ENCODE data around the gene RAB10. TPM values are rescaled to one million over a fixed set of nuclear protein-coding genes. Genes with fewer than 3 reads are reported as not detected.
A peak's percentile ranks its signal among the peaks of the same experiment; 100 is the strongest.

RAB10 gene
- total and polyA plus RNA-seq, 8 donors: 16.5 to 62.9 (median 37.8) TPM

DNA sequence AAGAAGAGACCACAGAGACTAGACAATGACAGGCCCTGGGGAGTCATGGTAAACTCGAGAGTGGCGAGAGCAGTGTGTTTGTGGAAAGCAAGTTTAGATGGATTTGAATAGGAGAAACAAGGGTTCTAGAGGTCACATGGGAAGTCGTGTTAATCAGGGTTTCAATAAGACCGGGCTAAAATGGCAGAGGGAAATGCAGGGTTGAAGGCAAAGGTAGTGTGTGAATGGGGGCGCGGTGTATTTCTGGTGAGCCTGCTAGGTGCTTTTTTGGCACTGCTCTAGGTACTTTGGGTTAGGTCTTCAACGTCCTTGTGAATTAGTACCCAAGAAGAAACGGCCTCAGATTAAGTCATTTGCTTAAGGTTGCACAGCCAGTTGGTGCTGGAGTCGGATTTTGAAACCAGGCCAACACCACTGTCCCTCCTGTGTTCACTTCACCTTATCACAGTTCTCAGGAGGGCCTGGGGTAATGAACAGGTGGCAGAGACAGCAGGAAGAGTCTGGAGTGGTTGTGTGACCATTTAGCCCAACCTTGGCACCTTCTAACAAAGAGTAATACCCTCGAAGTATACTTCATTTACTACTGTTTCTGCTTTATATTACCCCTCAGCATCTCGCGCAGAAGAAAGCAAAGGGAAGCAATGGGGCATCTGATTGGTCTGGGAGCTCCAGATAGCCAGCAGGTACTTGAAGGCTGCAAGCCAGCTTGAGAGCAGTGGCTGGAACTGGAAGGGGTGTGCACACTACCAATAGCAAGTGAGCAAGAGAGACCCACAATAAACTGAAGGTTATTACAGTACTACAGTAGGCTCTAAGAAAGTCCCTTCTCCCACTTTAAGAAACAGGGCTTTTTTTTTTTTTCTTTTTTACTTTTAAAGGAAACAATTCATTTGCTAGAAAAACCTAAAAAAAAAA is 105.6 kb downstream of the RAB10 start:
- TF ChIP-seq, protein P1, sequence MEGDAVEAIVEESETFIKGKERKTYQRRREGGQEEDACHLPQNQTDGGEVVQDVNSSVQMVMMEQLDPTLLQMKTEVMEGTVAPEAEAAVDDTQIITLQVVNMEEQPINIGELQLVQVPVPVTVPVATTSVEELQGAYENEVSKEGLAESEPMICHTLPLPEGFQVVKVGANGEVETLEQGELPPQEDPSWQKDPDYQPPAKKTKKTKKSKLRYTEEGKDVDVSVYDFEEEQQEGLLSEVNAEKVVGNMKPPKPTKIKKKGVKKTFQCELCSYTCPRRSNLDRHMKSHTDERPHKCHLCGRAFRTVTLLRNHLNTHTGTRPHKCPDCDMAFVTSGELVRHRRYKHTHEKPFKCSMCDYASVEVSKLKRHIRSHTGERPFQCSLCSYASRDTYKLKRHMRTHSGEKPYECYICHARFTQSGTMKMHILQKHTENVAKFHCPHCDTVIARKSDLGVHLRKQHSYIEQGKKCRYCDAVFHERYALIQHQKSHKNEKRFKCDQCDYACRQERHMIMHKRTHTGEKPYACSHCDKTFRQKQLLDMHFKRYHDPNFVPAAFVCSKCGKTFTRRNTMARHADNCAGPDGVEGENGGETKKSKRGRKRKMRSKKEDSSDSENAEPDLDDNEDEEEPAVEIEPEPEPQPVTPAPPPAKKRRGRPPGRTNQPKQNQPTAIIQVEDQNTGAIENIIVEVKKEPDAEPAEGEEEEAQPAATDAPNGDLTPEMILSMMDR (IDR thresholded peaks at IDR 0.05): no peak
- H3K4me1 ChIP-seq: peaks cover 4 to 12% (median 7%) of the 10 kb centered on the region in 3 donors
- WGBS, 2 donors: 25 to 26% methylated on average over 12 of the region's 12 CpGs
- no peaks in the 10 kb centered on the region for H3K9me3 ChIP-seq
- intact Hi-C loops (cut with DNase I): loop anchor here in 2 of 3 donors (5.0 to 10.0 kb wide), 2 partner anchors 155 to 187 kb away; partner anchors contain the start of gene KIF3C (in 1 of the 2)
- peaks cover 0 to 9% (median 0%) of the 10 kb centered on the region in 3 donors for H3K36me3 ChIP-seq
- peak in 5 of 6 donors; percentile 70 to 85 (median 78) for DNase-seq
- FAIRE-seq: no peak
- peak overlapping the region in 2 of 4 donors; percentile 42 to 46 for H3K27ac ChIP-seq
- peak; percentile 76 to 90 (median 85) for ATAC-seq
- H3K27me3 ChIP-seq: no peaks in the 10 kb centered on the region
- H3K4me3 ChIP-seq: no peak overlapping the region

DNA sequence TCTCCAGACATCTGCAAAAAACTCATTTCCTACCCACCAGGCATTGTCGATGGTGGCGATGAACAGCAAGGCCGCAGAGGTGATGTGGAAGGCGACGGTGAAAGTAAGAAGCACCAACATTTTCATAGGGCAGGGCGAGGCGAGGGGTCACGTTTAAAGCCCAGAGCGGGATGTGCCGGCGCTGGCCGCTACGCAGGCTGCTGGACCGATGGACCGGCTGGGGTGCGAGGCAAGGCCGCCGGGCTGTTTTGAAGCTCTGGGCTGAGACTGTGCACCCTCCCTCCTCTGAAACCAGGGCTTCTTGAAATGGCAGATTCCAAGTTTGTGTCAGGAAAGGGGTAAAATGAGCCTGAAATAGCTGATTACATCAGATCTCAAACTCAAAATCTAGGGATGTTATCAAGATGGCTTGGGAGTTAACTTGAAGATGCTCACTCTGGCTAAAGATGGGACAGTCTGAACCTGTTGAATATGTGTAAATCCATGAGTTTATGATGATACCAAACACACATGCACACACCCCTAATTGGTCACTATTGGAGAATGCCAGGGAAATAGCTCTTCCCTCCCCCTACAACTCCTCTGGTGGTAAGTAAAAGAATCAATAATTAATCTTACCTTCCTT is 107.4 kb downstream of the RAB10 start:
- Histone ChIP-seq H3K36me3 (peaks cover 0 to under 1% (median 0%) of the 10 kb centered on the region in 3 donors), H3K4me3 (no peak overlapping the region), H3K9me3 (no peaks in the 10 kb centered on the region), H3K4me1 (peaks cover 4 to 12% (median 7%) of the 10 kb centered on the region in 3 donors), H3K27me3 (no peaks in the 10 kb centered on the region), H3K27ac (no peak overlapping the region)
- FAIRE-seq: no peak
- intact Hi-C loops (cut with DNase I): loop anchor here in 2 of 3 donors (5.0 to 10.0 kb wide), 2 partner anchors 156 to 189 kb away; partner anchors contain the start of gene KIF3C (in 1 of the 2)
- no peak for ATAC-seq
- no peak for DNase-seq
- TF ChIP-seq, protein P1 (IDR thresholded peaks at IDR 0.05): no peak
- 91% methylated on average over 18 of the region's 18 CpGs for WGBS, 2 donors

DNA sequence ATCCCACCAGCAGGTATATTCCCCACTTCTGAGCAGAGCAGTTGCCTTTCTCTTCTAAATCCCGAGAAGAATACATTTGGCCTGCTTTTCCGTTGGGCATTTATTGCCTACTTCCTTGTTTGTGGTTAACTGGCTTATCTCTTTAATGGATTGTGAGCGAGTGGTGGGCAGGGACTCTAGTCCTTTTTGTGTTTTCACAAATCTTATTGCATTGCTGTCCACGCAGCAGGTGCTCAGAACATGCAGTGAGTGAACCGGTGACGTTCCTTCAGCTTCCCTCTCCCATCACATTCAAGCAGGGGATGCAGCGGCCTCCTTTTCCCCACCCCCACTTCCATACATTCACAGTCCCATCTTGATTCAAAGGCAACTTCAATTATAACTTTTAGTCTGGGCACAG is 110.1 kb downstream of the RAB10 start:
- Histone ChIP-seq H3K27me3 (no peaks in the 10 kb centered on the region), H3K4me3 (no peak overlapping the region), H3K27ac (peak overlapping the region; percentile 17 to 66 (median 44)), H3K36me3 (no peaks in the 10 kb centered on the region), H3K4me1 (peaks cover 4 to 12% (median 7%) of the 10 kb centered on the region in 3 donors), H3K9me3 (no peaks in the 10 kb centered on the region)
- intact Hi-C loops (cut with DNase I): loop anchor here in 2 of 3 donors (5.0 to 10.0 kb wide), 2 partner anchors 159 to 192 kb away; partner anchors contain the start of gene KIF3C (in 1 of the 2)
- peak in 1 of 6 donors; percentile 17 for DNase-seq
- peak; percentile 48 to 64 (median 50) for ATAC-seq
- 23 to 27% methylated on average over 7 of the region's 7 CpGs for WGBS, 2 donors
- TF ChIP-seq, protein P1 (IDR thresholded peaks at IDR 0.05): no peak
- FAIRE-seq: no peak

DNA sequence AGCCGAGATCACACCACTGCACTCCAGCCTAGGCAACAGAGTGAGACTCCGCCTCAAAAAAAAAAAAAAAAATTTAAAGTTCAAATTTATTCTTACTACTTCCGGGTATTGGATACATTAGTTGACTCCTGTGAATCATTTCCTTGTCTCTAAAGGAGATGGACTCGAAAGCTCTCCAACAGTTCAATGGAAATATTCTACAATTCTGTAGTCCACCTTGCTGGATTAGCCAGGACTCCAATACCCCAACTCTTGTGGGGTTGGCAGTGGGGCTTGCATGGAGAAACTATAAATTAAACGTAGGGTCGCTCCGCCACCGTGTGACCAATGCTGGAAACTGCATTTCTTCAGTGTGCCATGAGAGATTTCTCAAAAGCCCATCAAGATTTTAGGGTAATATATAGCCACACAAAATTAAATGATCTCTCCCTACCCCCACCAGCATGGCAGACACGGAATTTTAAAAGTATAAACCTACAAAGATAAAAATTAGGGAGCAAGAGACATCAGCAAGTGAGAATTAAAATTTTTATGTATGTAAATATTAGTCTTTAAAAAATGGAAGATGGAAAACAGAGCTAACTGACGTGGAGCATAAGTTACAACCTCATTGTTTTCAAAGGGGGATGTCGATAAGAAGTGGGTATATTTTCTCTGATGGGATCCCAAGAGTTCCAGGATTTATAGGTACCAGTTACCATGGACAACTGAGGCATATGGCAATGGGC is 111.2 kb downstream of the RAB10 start:
- H3K4me3 ChIP-seq: peak overlapping the region in 1 of 4 donors; percentile 15
- ATAC-seq (peak; percentile 78 to 93 (median 88)), DNase-seq (peak in 5 of 6 donors; percentile 49 to 71 (median 55)), FAIRE-seq (no peak)
- 14 to 18% methylated on average over 11 of the region's 11 CpGs for WGBS, 2 donors
- no peaks in the 10 kb centered on the region for H3K9me3 ChIP-seq
- TF ChIP-seq, protein P1 (IDR thresholded peaks at IDR 0.05): peak; percentile 18 to 62 (median 48)
- intact Hi-C loops (cut with DNase I): loop anchor here in 2 of 3 donors (5.0 to 10.0 kb wide), 3 partner anchors 153 to 193 kb away; partner anchors contain the start of gene KIF3C (in 1 of the 2)
- no peaks in the 10 kb centered on the region for H3K27me3 ChIP-seq
- H3K4me1 ChIP-seq: peaks cover 4 to 8% (median 7%) of the 10 kb centered on the region in 3 donors
- no peaks in the 10 kb centered on the region for H3K36me3 ChIP-seq
- peak overlapping the region in 2 of 4 donors; percentile 58 to 66 for H3K27ac ChIP-seq
